SU-DHL-6 (cell line): ENCODE measurements around the gene KCNJ1.

ENCODE experiments used
- CTCF ChIP-seq: fragments of 200-600 bp; sonication (generic); IDR thresholded peaks from one replicate; pipeline ENCODE4 v1.5.1; 2017; ENCODE audit warnings: antibody characterized with exemption, mild to moderate bottlenecking, low read length, moderate library complexity; ENCODE audit not compliant: insufficient read depth, poor library complexity, severe bottlenecking
- EZH2phosphoT487 ChIP-seq: fragments of 200-600 bp; sonication (generic), shearing (Covaris generic); conservative IDR thresholded peaks from 2 replicates; pipeline ENCODE4 v1.6.1; 2018; ENCODE audit warnings: mild to moderate bottlenecking, antibody characterized with exemption, low read length, moderate library complexity, mixed read lengths

- TF ChIP-seq EZH2phosphoT487 (no peak), CTCF (no peak)
Observed at GRCh38 chr11:128901653-128902514, 34.8 kb upstream of the KCNJ1 start.
